GM06990 (cell line): Measurements from ENCODE around the gene FCHSD2.

Experiments
- DNase-seq: peaks from one replicate; pipeline ENCODE4 v3.0.0-alpha.2; 2011; ENCODE audit not compliant: insufficient read length; ENCODE audit errors: extremely low read depth
- H3K27me3 ChIP-seq: replicated peaks from 2 replicates; pipeline ENCODE4 v1.6.0; 2011; ENCODE audit warnings: low read length; ENCODE audit not compliant: control insufficient read depth, insufficient read depth
- H3K36me3 ChIP-seq: 2 replicates; pipeline ENCODE4 v1.5.1; 2011; ENCODE audit warnings: low read length; ENCODE audit not compliant: control insufficient read depth, insufficient read depth
- H3K4me3 ChIP-seq: replicated peaks from 2 replicates; pipeline ENCODE4 v1.5.1; 2011; ENCODE audit warnings: low read depth, mild to moderate bottlenecking, control low read depth, low read length
- TF ChIP-seq, protein P1 (sequence below): IDR thresholded peaks from 2 replicates; pipeline ENCODE4 v1.5.1; 2011; ENCODE audit warnings: low read length, control low read depth, mild to moderate bottlenecking, inconsistent platforms; ENCODE audit not compliant: insufficient read depth, poor library complexity, severe bottlenecking

Gene FCHSD2

GRCh38 chr11:73176874-73177155 is 34.7 kb upstream of the FCHSD2 start:
- no peak for DNase-seq
- H3K27me3 ChIP-seq: no peaks in the 10 kb centered on the region
- H3K36me3 ChIP-seq: no peaks in the 10 kb centered on the region
- TF ChIP-seq, protein P1, sequence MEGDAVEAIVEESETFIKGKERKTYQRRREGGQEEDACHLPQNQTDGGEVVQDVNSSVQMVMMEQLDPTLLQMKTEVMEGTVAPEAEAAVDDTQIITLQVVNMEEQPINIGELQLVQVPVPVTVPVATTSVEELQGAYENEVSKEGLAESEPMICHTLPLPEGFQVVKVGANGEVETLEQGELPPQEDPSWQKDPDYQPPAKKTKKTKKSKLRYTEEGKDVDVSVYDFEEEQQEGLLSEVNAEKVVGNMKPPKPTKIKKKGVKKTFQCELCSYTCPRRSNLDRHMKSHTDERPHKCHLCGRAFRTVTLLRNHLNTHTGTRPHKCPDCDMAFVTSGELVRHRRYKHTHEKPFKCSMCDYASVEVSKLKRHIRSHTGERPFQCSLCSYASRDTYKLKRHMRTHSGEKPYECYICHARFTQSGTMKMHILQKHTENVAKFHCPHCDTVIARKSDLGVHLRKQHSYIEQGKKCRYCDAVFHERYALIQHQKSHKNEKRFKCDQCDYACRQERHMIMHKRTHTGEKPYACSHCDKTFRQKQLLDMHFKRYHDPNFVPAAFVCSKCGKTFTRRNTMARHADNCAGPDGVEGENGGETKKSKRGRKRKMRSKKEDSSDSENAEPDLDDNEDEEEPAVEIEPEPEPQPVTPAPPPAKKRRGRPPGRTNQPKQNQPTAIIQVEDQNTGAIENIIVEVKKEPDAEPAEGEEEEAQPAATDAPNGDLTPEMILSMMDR: no peak
- H3K4me3 ChIP-seq: no peak overlapping the region

DNA sequence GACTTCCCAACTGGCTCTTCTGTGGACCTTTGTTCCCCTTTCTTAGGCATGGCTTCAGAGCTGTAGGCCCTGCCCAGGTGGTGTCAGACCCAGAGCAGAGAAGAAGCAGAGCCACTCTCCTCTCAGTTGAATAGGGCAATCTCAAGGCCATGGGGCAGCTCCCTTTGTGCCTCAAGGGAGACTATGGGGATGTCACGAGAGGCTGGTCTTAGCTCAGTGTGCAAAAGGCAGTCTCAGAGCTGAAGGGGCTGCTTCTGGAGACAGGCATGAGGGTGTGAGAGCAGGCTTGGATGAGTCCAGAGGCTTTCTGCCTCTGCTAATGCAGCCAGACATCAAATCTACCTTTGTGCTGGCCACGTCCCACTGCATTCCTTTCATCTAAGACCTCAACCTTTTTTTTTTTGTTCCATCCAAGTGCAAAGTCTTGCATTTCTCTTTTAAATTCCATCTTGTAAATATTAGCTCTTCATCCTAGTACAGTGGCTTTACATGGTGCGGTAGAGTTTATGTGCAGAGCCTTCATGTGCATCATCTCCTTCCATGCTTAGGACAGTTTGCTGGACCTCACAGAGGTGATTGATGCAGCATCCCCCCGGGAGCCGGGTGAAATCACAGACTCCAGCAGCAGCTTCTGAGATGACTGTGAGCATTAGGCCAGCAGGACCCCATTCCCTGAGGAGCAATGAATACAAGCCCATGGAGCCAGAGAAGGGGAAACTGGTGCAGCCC is 34.2 kb upstream of the FCHSD2 start:
- H3K36me3 ChIP-seq: no peaks in the 10 kb centered on the region
- TF ChIP-seq, protein P1: no peak
- DNase-seq: no peak
- no peak overlapping the region for H3K4me3 ChIP-seq
- H3K27me3 ChIP-seq: no peaks in the 10 kb centered on the region

DNA sequence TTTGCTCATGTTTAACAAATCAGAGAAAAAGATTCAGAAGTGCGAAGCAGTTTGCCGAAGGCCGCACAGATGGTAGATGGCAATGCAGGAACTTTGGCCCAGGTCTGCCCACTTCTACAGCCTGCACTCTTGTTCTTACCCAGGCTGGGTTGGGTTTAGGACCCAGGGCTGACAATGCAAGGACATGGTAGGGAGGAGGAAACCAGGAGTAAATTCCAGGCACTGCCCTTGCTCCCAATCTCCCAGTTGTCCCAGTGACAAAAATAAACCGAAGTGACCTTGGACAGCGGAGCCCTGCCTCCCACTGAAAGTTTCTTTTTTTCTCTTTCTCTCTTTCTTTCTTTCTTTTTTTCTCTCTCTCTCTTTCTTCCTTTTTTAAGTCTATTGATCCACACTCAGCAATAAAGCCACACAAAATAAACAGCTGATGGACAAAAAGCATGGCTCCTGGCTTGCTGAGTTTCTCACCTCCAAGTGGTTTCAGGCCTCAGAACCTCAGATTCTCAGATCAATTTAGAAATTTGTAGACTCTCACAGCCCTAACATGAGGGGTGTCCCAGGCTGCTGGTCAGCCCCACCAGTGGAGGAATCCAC is 33.5 kb upstream of the FCHSD2 start:
- DNase-seq: no peak
- Histone ChIP-seq H3K36me3 (no peaks in the 10 kb centered on the region), H3K4me3 (no peak overlapping the region), H3K27me3 (no peaks in the 10 kb centered on the region)
- TF ChIP-seq, protein P1: no peak

- Histone ChIP-seq H3K4me3 (no peak overlapping the region), H3K27me3 (no peaks in the 10 kb centered on the region), H3K36me3 (no peaks in the 10 kb centered on the region)
- DNase-seq: no peak
- TF ChIP-seq, protein P1: no peak
These were observed 32.3 kb upstream of the FCHSD2 start for GRCh38 chr11:73174495-73174791.

GRCh38 chr11:73173755-73174494 is 31.8 kb upstream of the FCHSD2 start:
- no peak overlapping the region for H3K4me3 ChIP-seq
- DNase-seq: no peak
- TF ChIP-seq, protein P1: no peak

More at GRCh38 chr11:73173755-73174494, 31.8 kb upstream of the FCHSD2 start:
- Histone ChIP-seq H3K27me3 (no peaks in the 10 kb centered on the region), H3K36me3 (no peaks in the 10 kb centered on the region; the same call in 1 of the 2 replicates)
